Psoas muscle (tissue), 8 donors: Measurements from ENCODE around the gene CTIF. TPM values are rescaled to one million over a fixed set of nuclear protein-coding genes. Genes with fewer than 3 reads are reported as not detected.

Experiments used
- ATAC-seq, 4 donors: fragments of 200-7000 bp; cut with Tn5 transposase; one replicate each; pipeline ENCODE4 v1.9.1; 2020; ENCODE audit warnings: moderate library complexity in 3 of 4, mild to moderate bottlenecking in 2 of 4
- DNase-seq, 2 donors: peaks; one replicate each; pipeline ENCODE4 v3.0.0-alpha.2; 2020
- H3K27ac ChIP-seq: fragments of 200-600 bp; one replicate; pipeline ENCODE4 v1.8.0; 2022
- H3K27me3 ChIP-seq, 3 donors: fragments of 200-600 bp in 1 of 3; one replicate each; pipeline versions ENCODE4 v1.6.1 to v1.8.0; 2013 to 2022; ENCODE audit warnings: low read length in 2 of 3, mild to moderate bottlenecking in 2 of 3, moderate library complexity in 1 of 3; ENCODE audit not compliant: insufficient read depth in 3 of 3
- H3K36me3 ChIP-seq, 2 donors: fragments of 200-600 bp in 1 of 2; one replicate each; pipeline versions ENCODE4 v1.6.1 to v1.8.0; 2013 to 2022; ENCODE audit warnings: low read depth in 1 of 2, mild to moderate bottlenecking in 1 of 2, moderate library complexity in 1 of 2; ENCODE audit not compliant: insufficient read depth in 1 of 2
- H3K4me1 ChIP-seq: fragments of 200-600 bp; one replicate; pipeline ENCODE4 v1.8.0; 2022
- H3K4me3 ChIP-seq: fragments of 200-600 bp; one replicate; pipeline ENCODE4 v1.8.0; 2022; ENCODE audit warnings: mild to moderate bottlenecking
- H3K9me3 ChIP-seq: fragments of 200-600 bp; one replicate; pipeline ENCODE4 v1.8.0; 2022
- WGBS, 3 donors: extraction: QIAGEN DNeasy Blood & Tissue Kit; methylation state at CpG; one replicate each; pipeline versions ENCODE4 v1.1.6 to v1.1.7; 2013; 5-methylcytosine and 5-hydroxymethylcytosine counted together
- intact Hi-C, 2 donors: fragments of 100-400 bp; cut with DNase I; formaldehyde crosslinking; loops; one replicate each; pipeline versions ENCODE4 v1.11.0 to v1.14.2; 2022
- polyA plus RNA-seq, 3 donors: library from polyadenylated mRNA; stranded (reverse); fragments of 200-250 nt; gene quantifications; one replicate each; pipeline ENCODE4 v1.2.3, GENCODE V29; 2013
- total RNA-seq, 4 donors: library from RNA; stranded (reverse); fragmentation: NEBNext Ultra II Directional in 2 of 4; extraction: Animal tissue kit (Norgen Biotek cat#: 25700) in 2 of 4; gene quantifications; one replicate each; pipeline versions ENCODE4 v1.2.1 to v1.2.4, GENCODE V29; 2021 to 2023
- TF ChIP-seq, protein P1 (sequence below): fragments of 200-600 bp; IDR thresholded peaks from one replicate; pipeline ENCODE4 v1.8.0; 2022; ENCODE audit warnings: antibody characterized with exemption
- donor health status: healthy with polysubstance abuse.
- donor health status: DM: no; HTN: no; CAD: no; lungs with moderate emphysema.
- donor health status: Bipolar disorder and iron deficiency.
- donor health status: healthy.
- donor health status: DM: yes; HTN: yes; CAD: no.
- donor health status: DM: no; HTN: no; CAD: no.
- donor health status: DM: no; HTN: no; CAD: no.
- donor health status: DM: yes; HTN: yes; CAD: no.

The CTIF gene
- total and polyA plus RNA-seq, 7 donors = 11.3 to 40.5 (median 26.9) TPM

DNA sequence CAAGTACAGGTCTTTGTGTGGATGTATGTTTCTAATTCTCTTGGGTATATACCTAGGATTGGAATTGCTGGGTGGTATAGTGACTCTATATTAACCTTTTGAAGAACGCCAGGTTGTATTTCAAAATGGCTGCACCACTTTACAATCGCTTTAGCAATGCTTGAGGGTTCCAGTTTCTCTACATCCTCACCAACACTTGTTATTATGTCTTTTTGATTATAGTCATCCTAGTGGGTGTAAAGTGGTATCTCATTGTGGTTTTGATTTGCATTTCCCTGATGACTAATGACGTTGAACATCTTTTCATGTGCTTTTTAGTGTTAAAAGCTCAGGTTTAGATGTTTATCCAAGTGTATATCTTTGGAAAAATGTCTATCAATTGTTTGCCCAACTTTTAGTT lies 39.5 kb downstream of the CTIF start:
- no peaks in the 10 kb centered on the region for H3K9me3 ChIP-seq
- TF ChIP-seq, protein P1, sequence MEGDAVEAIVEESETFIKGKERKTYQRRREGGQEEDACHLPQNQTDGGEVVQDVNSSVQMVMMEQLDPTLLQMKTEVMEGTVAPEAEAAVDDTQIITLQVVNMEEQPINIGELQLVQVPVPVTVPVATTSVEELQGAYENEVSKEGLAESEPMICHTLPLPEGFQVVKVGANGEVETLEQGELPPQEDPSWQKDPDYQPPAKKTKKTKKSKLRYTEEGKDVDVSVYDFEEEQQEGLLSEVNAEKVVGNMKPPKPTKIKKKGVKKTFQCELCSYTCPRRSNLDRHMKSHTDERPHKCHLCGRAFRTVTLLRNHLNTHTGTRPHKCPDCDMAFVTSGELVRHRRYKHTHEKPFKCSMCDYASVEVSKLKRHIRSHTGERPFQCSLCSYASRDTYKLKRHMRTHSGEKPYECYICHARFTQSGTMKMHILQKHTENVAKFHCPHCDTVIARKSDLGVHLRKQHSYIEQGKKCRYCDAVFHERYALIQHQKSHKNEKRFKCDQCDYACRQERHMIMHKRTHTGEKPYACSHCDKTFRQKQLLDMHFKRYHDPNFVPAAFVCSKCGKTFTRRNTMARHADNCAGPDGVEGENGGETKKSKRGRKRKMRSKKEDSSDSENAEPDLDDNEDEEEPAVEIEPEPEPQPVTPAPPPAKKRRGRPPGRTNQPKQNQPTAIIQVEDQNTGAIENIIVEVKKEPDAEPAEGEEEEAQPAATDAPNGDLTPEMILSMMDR = no peak
- H3K27me3 ChIP-seq = no peaks in the 10 kb centered on the region
- intact Hi-C loops = no loop called here
- ATAC-seq (no peak), DNase-seq (no peak)
- peaks cover 9% of the 10 kb centered on the region for H3K4me1 ChIP-seq
- no peak overlapping the region for H3K27ac ChIP-seq
- H3K4me3 ChIP-seq = no peak overlapping the region
- no peaks in the 10 kb centered on the region for H3K36me3 ChIP-seq
- WGBS, 3 donors = 94 to 97% (median 96%) methylated on average over 3 of the region's 3 CpGs

DNA sequence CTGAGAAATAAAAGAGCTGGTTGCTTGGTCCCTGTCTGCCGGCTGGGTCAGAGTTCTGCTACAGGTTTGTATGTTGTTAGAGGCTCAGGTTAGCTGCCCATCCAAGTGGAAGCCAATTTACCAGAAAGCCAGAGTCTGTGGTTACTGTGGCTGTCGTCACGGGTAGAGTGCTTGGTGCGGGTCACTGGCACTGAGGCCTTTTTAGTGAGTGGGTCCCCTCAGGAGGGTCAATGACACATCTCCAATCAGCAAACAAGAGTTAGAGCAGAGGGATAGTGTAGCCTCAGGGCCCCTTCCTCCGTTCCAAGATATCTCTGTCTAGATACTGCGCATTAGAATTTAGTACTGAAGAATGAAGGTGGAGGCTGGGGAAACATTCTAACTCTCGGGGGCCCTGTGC lies 41.2 kb downstream of the CTIF start:
- Histone ChIP-seq H3K27ac (no peak overlapping the region), H3K36me3 (no peaks in the 10 kb centered on the region), H3K27me3 (no peaks in the 10 kb centered on the region), H3K4me3 (no peak overlapping the region), H3K4me1 (peaks cover 22% of the 10 kb centered on the region), H3K9me3 (no peaks in the 10 kb centered on the region)
- ATAC-seq (no peak), DNase-seq (no peak)
- intact Hi-C loops = loop anchor here in 1 of 2 donors (5.0 kb wide), 1 partner anchor 33 kb away; no protein-coding TSS in a partner anchor
- WGBS, 3 donors = 94 to 97% (median 96%) methylated on average over 7 of the region's 7 CpGs
- TF ChIP-seq, protein P1 = no peak

DNA sequence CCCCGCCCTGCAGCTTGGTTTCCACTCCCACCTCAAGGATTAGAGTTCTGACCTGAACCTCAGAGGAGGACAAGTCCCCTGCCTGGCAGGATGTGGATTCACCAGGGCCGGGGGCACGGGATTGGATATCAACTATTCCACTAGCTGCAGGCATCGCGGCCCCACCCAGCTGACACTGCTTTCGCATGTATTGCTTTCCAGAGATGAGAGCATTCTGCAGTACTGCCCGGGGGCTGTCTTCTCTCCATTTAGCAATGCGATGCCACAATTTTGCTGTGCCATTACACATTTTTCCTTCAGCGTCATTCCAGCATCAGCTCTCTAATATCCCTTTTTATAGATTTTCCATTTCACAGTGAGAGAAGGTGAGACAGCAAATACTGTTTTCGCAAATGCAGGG lies 42.0 kb downstream of the CTIF start:
- no peaks in the 10 kb centered on the region for H3K9me3 ChIP-seq
- H3K27ac ChIP-seq = no peak overlapping the region
- intact Hi-C loops = loop anchor here in 1 of 2 donors (5.0 kb wide), 1 partner anchor 33 kb away; no protein-coding TSS in a partner anchor
- no peaks in the 10 kb centered on the region for H3K36me3 ChIP-seq
- WGBS, 3 donors = 74 to 76% (median 75%) methylated on average over 10 of the region's 10 CpGs
- ATAC-seq = no peak
- H3K4me1 ChIP-seq = peaks cover 22% of the 10 kb centered on the region
- H3K4me3 ChIP-seq = no peak overlapping the region
- H3K27me3 ChIP-seq = no peaks in the 10 kb centered on the region
- TF ChIP-seq, protein P1 = no peak
- DNase-seq = peak in 1 of 2 donors; percentile 46

DNA sequence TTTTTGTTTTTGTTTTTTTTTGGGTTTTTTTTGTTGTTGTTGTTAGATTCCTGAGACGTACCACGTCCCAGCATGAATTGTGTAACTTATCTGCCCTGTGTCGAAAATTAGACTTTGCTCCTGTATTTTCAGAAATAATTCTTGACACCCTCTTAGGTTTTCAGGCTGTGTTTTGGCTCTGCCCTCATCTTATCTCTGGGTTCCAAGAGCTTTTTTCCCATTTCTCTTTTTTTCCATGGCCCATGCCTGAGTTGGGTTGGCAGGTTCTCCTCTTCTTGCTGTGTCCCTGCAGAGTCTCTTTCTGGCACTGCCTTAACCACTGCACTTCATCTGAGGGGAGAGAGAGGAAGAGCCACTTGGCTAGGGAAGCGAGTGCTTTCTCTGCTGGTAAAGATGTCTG lies 42.4 kb downstream of the CTIF start:
- TF ChIP-seq, protein P1 = no peak
- no peaks in the 10 kb centered on the region for H3K27me3 ChIP-seq
- peaks cover 22% of the 10 kb centered on the region for H3K4me1 ChIP-seq
- ATAC-seq (no peak), DNase-seq (no peak)
- H3K27ac ChIP-seq = no peak overlapping the region
- intact Hi-C loops = loop anchor here in 1 of 2 donors (5.0 kb wide), 1 partner anchor 34 kb away; no protein-coding TSS in a partner anchor
- WGBS, 3 donors = 64 to 78% (median 72%) methylated on average over 4 of the region's 4 CpGs
- H3K4me3 ChIP-seq = no peak overlapping the region
- no peaks in the 10 kb centered on the region for H3K9me3 ChIP-seq
- no peaks in the 10 kb centered on the region for H3K36me3 ChIP-seq

DNA sequence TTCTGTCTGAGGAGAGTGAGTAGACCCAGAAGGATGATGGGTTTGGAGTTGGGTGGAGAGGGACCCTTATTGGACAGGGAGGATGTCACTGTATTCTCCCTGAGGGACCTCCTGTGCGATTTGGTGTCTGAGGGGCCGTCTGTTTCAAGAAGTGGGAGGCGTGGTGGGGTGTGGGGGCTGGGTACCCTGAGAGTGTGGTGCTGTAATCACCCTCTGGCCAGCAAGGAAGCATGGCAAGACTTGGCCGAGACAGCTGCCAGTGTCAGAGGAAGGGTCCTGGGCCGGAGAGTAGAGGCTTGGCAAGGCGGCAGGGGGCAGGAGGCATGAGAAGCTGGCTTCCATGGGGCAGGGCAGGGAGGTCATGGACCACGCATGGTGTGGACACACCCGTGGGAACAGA lies 43.1 kb downstream of the CTIF start:
- no peaks in the 10 kb centered on the region for H3K9me3 ChIP-seq
- H3K4me1 ChIP-seq = peaks cover 22% of the 10 kb centered on the region
- no peaks in the 10 kb centered on the region for H3K36me3 ChIP-seq
- no peak for ATAC-seq
- H3K27ac ChIP-seq = no peak overlapping the region
- H3K27me3 ChIP-seq = no peaks in the 10 kb centered on the region
- H3K4me3 ChIP-seq = no peak overlapping the region
- 73 to 92% (median 74%) methylated on average over 7 to 8 of the region's 8 CpGs for WGBS, 3 donors
- TF ChIP-seq, protein P1 = no peak
- DNase-seq = no peak
- intact Hi-C loops = loop anchor here in 1 of 2 donors (5.0 kb wide), 1 partner anchor 35 kb away; no protein-coding TSS in a partner anchor
